ENCODE measurements around the gene LMO7.

LMO7 gene

GRCh38 chr13:75838366-75839005 lies 202.4 kb downstream of the LMO7 start:
- H3K27me3 Mint-ChIP-seq = no peaks in the 10 kb centered on the region

GRCh38 chr13:75839406-75839805 lies 203.3 kb downstream of the LMO7 start:
- Mint-ChIP-seq H3K9me3 (peaks cover 0 to 2% of the 10 kb centered on the region in 2 donors), H3K4me1 (no peaks in the 10 kb centered on the region), H3K36me3 (peaks cover 21 to 32% of the 10 kb centered on the region in 2 donors), H3K27ac (no peak overlapping the region), H3K27me3 (no peaks in the 10 kb centered on the region), H3K4me3 (no peak overlapping the region)
- no peak for ATAC-seq (replicated peaks)
- no peak for DNase-seq

More at GRCh38 chr13:75838366-75839005, 202.4 kb downstream of the LMO7 start:
- no peak for ATAC-seq (replicated peaks)
- Mint-ChIP-seq H3K4me1 (no peaks in the 10 kb centered on the region), H3K4me3 (no peak overlapping the region), H3K36me3 (peaks cover 21 to 32% of the 10 kb centered on the region in 2 donors), H3K27ac (no peak overlapping the region), H3K9me3 (peaks cover 0 to 2% of the 10 kb centered on the region in 2 donors)
- no peak for DNase-seq

GRCh38 chr13:75841905-75842304 lies 205.8 kb downstream of the LMO7 start:
- DNase-seq = no peak
- Mint-ChIP-seq H3K4me1 (no peaks in the 10 kb centered on the region), H3K36me3 (peaks cover 21 to 32% of the 10 kb centered on the region in 2 donors), H3K4me3 (no peak overlapping the region), H3K27me3 (no peaks in the 10 kb centered on the region), H3K9me3 (peaks cover 0 to 2% of the 10 kb centered on the region in 2 donors), H3K27ac (no peak overlapping the region)
- no peak for ATAC-seq (replicated peaks)

- Mint-ChIP-seq H3K9me3 (peaks cover 0 to 2% of the 10 kb centered on the region in 2 donors), H3K27me3 (no peaks in the 10 kb centered on the region), H3K27ac (no peak overlapping the region), H3K36me3 (peaks cover 21 to 28% of the 10 kb centered on the region in 2 donors), H3K4me1 (no peaks in the 10 kb centered on the region), H3K4me3 (no peak overlapping the region)
- ATAC-seq (replicated peaks) (no peak), DNase-seq (no peak)
Observed at GRCh38 chr13:75843074-75843473, 206.9 kb downstream of the LMO7 start.

- H3K27me3 Mint-ChIP-seq = no peaks in the 10 kb centered on the region
Observed at GRCh38 chr13:75843991-75844390, 207.9 kb downstream of the LMO7 start.

GRCh38 chr13:75847588-75847987 lies 211.5 kb downstream of the LMO7 start:
- Mint-ChIP-seq H3K4me1 (no peaks in the 10 kb centered on the region), H3K9me3 (peaks cover 0 to 4% of the 10 kb centered on the region in 2 donors), H3K27me3 (no peaks in the 10 kb centered on the region), H3K4me3 (no peak overlapping the region), H3K27ac (no peak overlapping the region), H3K36me3 (peaks cover 14 to 18% of the 10 kb centered on the region in 2 donors)
- ATAC-seq (replicated peaks) (no peak), DNase-seq (no peak)

More at GRCh38 chr13:75843991-75844390, 207.9 kb downstream of the LMO7 start:
- DNase-seq (no peak), ATAC-seq (replicated peaks) (no peak)
- Mint-ChIP-seq H3K27ac (no peak overlapping the region), H3K4me1 (no peaks in the 10 kb centered on the region), H3K4me3 (no peak overlapping the region), H3K9me3 (peaks cover 0 to 2% of the 10 kb centered on the region in 2 donors), H3K36me3 (peaks cover 21 to 29% of the 10 kb centered on the region in 2 donors)

- Mint-ChIP-seq H3K36me3 (peaks cover 18 to 22% of the 10 kb centered on the region in 2 donors), H3K27ac (no peak overlapping the region), H3K4me3 (no peak overlapping the region), H3K4me1 (no peaks in the 10 kb centered on the region), H3K9me3 (peaks cover 0 to 1% of the 10 kb centered on the region in 2 donors), H3K27me3 (no peaks in the 10 kb centered on the region)
- no peak for ATAC-seq (replicated peaks)
- DNase-seq = no peak
Observed at GRCh38 chr13:75850916-75851315, 214.8 kb downstream of the LMO7 start.

GRCh38 chr13:75855216-75855615 lies 219.1 kb downstream of the LMO7 start:
- DNase-seq = no peak
- Mint-ChIP-seq H3K27me3 (no peaks in the 10 kb centered on the region), H3K27ac (no peak overlapping the region), H3K4me3 (no peak overlapping the region), H3K4me1 (no peaks in the 10 kb centered on the region), H3K36me3 (peaks cover 16 to 23% of the 10 kb centered on the region in 2 donors), H3K9me3 (peaks cover 0 to 1% of the 10 kb centered on the region in 2 donors)
- no peak for ATAC-seq (replicated peaks)

GRCh38 chr13:75855847-75856246 lies 219.7 kb downstream of the LMO7 start:
- no peaks in the 10 kb centered on the region for H3K4me1 Mint-ChIP-seq
- no peak overlapping the region for H3K4me3 Mint-ChIP-seq
- peaks cover 0 to 1% of the 10 kb centered on the region in 2 donors for H3K9me3 Mint-ChIP-seq
- no peak for ATAC-seq (replicated peaks)
- no peak for DNase-seq
- H3K36me3 Mint-ChIP-seq = peaks cover 13 to 18% of the 10 kb centered on the region in 2 donors
- H3K27ac Mint-ChIP-seq = no peak overlapping the region
- no peaks in the 10 kb centered on the region for H3K27me3 Mint-ChIP-seq

- Mint-ChIP-seq H3K27me3 (no peaks in the 10 kb centered on the region), H3K27ac (no peak overlapping the region), H3K36me3 (peaks cover 13 to 16% of the 10 kb centered on the region in 2 donors), H3K9me3 (no peaks in the 10 kb centered on the region), H3K4me1 (no peaks in the 10 kb centered on the region), H3K4me3 (no peak overlapping the region)
- ATAC-seq (replicated peaks) = no peak
- no peak for DNase-seq
Observed at GRCh38 chr13:75857291-75857690, 221.2 kb downstream of the LMO7 start.

- no peak overlapping the region for H3K4me3 Mint-ChIP-seq
- no peaks in the 10 kb centered on the region for H3K4me1 Mint-ChIP-seq
- no peaks in the 10 kb centered on the region for H3K27me3 Mint-ChIP-seq
- ATAC-seq (replicated peaks) (no peak), DNase-seq (no peak)
- peaks cover 2 to 6% of the 10 kb centered on the region in 2 donors for H3K36me3 Mint-ChIP-seq
- H3K27ac Mint-ChIP-seq = no peak overlapping the region
- no peaks in the 10 kb centered on the region for H3K9me3 Mint-ChIP-seq
Observed at GRCh38 chr13:75860935-75861334, 224.8 kb downstream of the LMO7 start.

- ATAC-seq (replicated peaks) (no peak), DNase-seq (no peak)
- H3K36me3 Mint-ChIP-seq = peaks cover 2 to 6% of the 10 kb centered on the region in 2 donors
- H3K4me3 Mint-ChIP-seq = no peak overlapping the region
- no peaks in the 10 kb centered on the region for H3K4me1 Mint-ChIP-seq
- no peak overlapping the region for H3K27ac Mint-ChIP-seq
- H3K27me3 Mint-ChIP-seq = no peaks in the 10 kb centered on the region
- no peaks in the 10 kb centered on the region for H3K9me3 Mint-ChIP-seq
Observed at GRCh38 chr13:75861786-75862185, 225.7 kb downstream of the LMO7 start.

GRCh38 chr13:75864718-75865117 lies 228.6 kb downstream of the LMO7 start:
- H3K9me3 Mint-ChIP-seq = no peaks in the 10 kb centered on the region
- H3K27ac Mint-ChIP-seq = no peak overlapping the region
- H3K4me1 Mint-ChIP-seq = no peaks in the 10 kb centered on the region
- no peak overlapping the region for H3K4me3 Mint-ChIP-seq
- ATAC-seq (replicated peaks) = no peak
- no peaks in the 10 kb centered on the region for H3K36me3 Mint-ChIP-seq
- peaks cover 0 to 4% of the 10 kb centered on the region in 2 donors for H3K27me3 Mint-ChIP-seq
- DNase-seq = no peak

GRCh38 chr13:75867379-75868117 lies 231.4 kb downstream of the LMO7 start:
- Mint-ChIP-seq H3K36me3 (no peaks in the 10 kb centered on the region), H3K4me1 (peaks cover 0 to 5% of the 10 kb centered on the region in 2 donors), H3K4me3 (no peak overlapping the region), H3K27ac (no peak overlapping the region), H3K9me3 (no peaks in the 10 kb centered on the region), H3K27me3 (peaks cover 7 to 12% of the 10 kb centered on the region in 2 donors)
- no peak for DNase-seq
- no peak for ATAC-seq (replicated peaks)

- Mint-ChIP-seq H3K4me1 (peaks cover 0 to 5% of the 10 kb centered on the region in 2 donors), H3K9me3 (no peaks in the 10 kb centered on the region), H3K4me3 (no peak overlapping the region), H3K27me3 (peaks cover 7 to 12% of the 10 kb centered on the region in 2 donors), H3K36me3 (no peaks in the 10 kb centered on the region), H3K27ac (no peak overlapping the region)
- no peak for ATAC-seq (replicated peaks)
- no peak for DNase-seq
Observed at GRCh38 chr13:75869981-75870380, 233.9 kb downstream of the LMO7 start.
